NCI-H226 (cell line): Measurements from ENCODE around the gene TWSG1.
"Not testable (repeated sequence)": the region's sequence is repeated elsewhere in the genome, so short reads cannot be mapped to it uniquely, and the experiment has no call there.

Experiments used
- DNase-seq: peaks from one replicate; pipeline ENCODE4 v3.0.0-alpha.2; 2015

Gene TWSG1

DNA sequence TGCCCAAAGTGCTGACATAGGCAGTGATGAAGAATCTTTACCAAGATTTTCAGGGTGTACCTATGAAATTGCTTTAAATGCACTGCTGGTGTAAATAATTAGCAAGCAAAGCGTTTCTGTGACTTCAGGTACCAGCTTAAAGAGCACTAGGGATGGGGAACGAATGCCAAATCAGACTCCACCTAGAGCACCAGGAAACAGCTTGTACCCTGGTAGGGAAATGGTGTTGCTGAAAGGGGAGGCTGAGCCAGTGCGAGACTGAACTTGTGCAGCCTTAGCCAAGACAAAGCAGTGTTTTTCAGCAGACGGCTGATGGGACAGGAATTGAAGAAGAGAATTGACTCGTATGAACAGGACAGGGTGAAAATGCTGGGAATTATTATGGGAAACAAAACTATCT is 65.6 kb downstream of the TWSG1 start:
- no peak for DNase-seq

DNA sequence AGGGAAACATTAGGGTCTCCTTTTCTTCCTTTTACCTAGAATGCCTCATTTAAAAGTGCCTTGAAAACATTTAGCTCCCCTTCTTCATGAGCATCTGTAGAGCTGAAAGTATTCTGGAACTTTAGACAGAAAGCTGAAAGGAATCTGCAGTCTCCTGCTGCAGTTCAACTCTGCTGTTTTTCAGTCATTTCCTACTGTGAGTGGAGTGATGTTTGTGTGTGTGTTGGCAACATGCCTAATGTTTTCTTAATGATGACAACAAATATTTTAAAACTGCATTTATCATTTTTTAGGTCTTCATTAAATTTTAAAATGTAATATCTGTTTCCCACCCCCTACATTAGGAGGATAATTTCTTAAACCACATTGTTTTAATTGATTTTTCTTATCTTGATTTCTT is 66.6 kb downstream of the TWSG1 start:
- no peak for DNase-seq

DNA sequence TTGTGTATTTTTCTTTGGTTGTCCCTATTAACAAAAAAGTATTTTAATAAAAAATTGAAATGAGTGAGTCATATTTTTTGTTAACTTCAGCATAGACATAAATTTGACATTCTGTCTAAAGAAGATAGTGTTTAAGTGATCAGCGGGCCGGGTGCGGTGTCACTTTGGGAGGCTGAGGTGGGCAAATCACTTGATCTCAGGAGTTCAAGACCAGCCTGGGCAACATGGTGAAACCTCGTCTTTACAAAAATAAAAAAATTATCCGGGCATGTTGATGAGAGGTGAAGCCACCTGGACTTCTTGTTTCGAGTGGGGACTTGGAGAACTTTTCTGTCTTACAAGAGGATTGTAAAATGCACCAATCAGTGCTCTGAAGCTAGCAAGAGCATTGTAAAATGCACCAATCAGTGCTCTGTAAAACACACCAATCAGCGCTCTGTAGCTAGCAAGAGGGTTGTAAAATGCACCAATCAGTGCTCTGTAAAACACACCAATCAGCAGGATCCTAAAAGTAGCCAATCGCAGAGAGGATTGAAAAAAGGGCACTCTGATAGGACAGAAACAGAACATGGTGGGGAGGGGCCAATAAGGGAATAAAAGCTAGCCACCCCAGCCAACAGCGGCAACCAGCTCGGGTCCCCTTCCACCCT is 67.9 kb downstream of the TWSG1 start:
- DNase-seq = not testable (repeated sequence)

DNA sequence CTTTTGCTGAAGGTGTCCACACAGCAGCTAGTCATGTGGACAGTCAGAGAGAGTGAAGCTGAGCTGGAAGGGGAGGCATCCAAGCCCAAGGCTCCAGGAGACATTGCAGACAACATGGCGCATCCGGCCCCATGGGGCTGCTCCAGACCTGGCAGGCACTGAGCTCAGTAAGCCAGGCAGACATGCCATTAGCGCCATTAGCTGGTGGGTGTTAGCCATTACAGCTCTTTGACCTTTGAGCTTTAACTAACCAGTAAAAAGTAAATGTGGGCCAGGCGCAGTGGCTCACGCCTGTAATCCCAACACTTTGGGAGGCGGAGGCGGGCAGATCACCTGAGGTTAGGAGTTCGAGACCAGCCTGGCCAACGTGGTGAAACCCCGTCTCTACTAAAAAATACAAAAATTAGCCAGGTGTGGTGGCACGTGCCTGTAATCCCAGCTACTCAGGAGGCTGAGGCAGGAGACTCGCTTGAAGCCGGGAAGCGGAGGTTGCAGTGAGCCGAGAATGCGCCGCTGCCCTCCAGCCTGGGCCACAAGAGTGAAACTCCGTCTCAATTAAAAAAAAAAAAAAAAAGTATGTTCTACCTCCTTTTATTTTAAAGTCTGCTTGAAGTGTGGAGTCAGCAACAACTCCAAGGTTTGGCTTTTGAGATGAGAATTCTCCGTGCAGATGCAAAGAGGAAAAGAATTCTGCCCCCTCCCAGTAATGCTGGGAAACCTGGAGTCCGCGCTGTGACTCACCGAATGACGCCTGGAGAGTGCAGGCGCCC is 69.4 kb downstream of the TWSG1 start:
- DNase-seq = no peak

DNA sequence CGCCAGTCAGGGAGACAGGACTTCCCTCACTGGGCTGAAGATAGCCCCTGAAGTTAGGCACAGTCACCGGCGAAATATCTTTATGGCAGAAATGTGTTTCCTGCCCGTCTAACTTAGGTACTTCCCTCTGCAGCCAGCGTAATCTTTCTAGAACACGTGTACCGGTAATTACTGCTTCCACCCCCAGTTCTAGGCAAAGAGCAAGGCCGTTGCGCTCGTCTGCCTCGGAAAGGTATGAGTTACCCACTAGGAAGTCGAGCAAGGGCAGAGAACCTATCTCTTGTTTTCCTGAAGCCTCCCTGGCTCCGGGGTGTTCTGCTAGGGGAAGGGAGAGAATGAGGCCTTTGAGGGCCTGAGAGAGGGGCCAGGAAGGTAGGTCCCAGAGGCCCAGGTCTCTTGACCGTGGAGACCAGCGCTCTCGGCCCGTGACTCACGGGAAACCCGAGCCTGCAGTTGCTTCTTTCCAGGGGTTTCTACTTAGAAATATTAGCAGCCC is 70.0 kb downstream of the TWSG1 start:
- no peak for DNase-seq

DNA sequence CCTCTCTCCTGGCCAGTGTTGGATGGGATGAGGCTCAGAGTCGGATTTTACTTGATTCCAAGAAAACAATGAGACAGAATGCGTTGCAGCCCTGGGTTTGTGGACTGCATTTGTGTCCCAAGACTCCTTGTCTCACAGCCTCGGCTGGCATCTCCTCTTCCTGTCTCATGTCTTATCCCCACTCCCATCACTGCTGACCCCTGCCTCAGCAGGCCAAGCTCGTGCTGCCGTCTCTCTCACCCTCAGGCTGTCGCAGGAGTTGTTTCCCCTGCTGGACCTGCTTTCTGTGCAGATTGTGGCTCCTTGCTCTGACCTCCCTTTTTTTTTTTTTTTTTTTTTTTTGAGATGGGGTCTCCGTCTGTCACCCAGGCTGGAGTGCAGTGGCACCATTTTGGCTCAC is 70.6 kb downstream of the TWSG1 start:
- DNase-seq = no peak

DNA sequence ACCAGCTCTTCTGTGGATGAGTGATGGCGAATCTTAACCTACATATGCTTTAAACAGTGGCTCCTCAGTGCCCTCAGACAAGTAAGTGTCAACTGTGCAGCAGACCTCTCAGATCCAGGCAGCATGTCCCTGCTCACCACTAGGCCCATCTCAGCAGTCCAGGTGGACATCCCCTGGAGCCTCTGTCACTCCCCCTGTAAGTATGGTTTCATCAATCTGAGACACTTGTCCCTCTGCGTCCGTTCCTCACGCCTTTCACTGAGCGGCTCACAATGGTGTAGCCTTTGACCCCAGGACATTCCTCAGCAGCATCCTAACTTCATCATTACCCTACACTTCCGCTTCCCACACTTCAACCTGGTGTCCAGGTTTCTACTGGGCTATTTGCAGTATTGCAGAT is 71.4 kb downstream of the TWSG1 start:
- DNase-seq = no peak

- no peak for DNase-seq
Observed at GRCh38 chr18:9410515-9410914, 75.9 kb downstream of the TWSG1 start.

- peak; percentile 40 for DNase-seq
Observed at GRCh38 chr18:9413576-9413975, 79.0 kb downstream of the TWSG1 start.

- no peak for DNase-seq
Observed at GRCh38 chr18:9416563-9417072, 82.0 kb downstream of the TWSG1 start.

DNA sequence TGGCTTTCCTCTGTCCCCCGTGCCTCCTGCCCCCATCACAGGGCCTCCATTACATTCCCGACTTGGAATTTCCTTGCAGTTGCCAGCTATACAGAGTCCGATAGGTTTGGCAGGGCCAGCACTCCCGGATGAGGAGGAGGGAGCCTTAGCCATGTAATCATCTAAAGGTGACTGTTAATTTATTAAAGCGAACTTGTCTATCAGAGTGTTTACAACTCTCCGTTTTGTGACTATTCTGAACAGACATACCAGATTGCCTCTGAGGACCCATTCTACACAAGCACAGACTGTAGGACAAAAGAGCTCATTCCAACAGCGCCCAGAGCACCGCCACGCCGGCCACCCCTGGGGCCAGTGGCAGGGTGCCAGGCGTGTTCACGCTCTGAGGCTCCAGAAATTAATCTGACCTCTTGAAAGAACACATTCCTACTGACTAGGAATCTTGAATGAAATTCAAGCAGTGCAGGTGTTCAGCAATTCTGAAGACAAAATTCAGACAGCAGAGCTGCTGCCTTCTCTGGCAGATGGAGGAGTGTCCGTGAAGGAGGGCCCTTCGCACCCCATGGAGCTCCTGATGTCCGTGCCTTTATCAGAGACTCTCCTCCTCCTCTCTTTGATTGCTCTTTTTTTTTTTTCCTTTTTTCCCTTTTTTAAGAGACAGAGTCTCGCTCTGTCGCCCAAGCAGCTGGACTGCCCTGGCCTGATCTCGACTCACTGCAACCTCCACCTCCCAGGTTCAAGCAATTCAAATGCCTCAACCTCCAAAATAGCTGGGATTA is 82.7 kb downstream of the TWSG1 start:
- DNase-seq = peak; percentile 85

DNA sequence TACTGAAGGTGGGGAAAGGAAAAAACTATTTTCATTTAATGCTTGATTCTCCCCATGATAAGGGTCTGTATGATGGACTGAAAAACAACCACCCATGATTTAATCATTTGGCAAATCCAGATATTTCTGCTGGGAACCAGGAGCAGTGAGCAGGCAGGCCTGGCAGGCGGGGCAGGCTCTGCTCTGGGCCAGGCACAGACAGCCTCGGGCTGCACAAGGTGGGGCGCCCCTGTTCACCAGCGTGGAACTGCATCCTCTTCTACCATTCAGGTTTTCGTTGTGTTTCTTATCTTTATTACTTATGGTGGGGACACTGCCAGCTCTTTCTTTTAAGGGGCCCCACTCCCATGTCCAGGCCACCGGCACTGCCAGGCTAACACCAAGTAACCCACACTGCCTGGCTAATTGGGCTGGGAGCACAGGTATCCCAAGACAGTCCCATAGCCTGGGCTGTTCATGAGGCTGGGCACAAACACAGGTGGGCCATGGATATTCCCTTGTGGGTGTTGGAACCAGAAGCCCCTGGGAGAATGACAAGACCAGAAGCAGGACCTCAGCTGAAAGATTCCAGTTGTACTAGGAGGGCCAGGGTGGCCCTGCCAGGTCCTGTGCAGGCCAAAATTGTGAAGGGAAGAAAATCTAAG is 83.6 kb downstream of the TWSG1 start:
- no peak for DNase-seq

GRCh38 chr18:9419956-9420631 is 85.5 kb downstream of the TWSG1 start:
- DNase-seq = no peak

DNA sequence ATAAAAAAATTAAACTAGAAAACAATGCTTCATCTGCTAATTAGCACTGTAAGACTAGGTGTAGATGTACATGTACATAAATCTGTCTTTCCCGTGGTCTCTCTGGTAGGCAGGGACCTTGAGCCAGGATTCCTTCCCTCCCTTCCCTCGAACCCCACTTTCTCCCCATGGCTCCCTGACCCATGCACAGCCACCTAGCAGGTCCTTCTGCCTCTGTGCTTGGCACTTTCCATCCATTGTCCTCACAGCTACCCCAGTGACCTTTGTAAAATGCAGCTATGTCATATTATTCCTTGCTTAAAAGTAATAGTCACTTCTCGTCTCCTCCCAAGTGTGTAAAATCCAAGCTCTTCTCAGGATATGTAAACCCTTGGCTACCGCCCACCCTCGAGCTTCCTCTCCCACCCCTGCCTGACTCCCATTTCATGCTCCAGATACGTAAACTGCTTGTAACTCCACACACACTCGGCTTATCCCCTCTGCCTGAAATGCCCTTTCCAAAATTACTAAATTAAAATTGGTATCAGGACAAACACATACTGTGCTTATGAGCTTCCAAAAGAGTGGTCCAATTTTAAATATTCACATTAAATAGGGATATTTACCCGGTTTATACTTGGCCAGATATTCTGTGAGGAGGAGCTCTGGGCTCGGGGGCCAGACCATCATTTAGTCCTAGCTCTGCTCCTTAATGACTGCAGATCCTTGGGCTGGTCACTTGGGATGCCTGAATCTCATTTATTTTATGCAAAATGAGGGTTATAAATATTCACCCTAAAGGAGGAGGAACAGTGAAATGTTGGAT is 86.7 kb downstream of the TWSG1 start:
- DNase-seq = no peak

- DNase-seq = no peak
Observed at GRCh38 chr18:9421901-9422327, 87.3 kb downstream of the TWSG1 start.

DNA sequence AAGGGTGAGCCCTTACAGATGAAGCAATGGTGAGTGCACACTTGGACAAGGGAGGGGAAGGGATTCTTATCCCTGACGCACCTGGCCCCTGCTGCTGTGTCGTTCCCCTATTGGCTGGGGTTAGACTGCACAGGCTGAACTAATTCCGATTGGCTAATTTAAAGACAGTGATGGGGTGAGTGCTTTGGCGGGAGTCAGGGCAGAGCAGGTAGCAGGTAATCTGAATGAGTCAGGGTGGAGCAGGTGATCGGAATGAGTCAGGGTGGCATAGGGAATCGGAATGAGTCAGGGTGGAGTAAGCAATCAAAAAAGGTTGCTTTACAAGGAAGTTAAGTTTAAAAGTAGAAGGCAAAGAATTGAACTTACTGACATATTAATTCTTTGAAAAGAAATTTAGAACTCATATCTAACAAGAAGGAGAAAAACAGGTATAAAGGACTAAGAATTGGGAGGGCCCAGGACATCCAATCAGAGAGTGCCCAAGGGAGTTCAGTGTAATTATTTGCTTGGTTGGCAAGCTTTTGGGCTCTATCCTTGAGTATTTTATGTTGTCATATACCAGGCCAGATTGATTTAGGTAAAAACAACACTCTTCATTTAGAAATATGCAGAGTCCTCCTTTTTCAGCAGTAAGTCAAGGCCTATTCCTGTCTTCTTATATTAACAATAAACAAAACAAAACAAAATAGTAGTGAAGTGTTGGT is 88.4 kb downstream of the TWSG1 start:
- no peak for DNase-seq

- not testable (repeated sequence) for DNase-seq
Observed at GRCh38 chr18:9423648-9424047, 89.1 kb downstream of the TWSG1 start.

- not testable (repeated sequence) for DNase-seq
Observed at GRCh38 chr18:9424235-9424634, 89.7 kb downstream of the TWSG1 start.

DNA sequence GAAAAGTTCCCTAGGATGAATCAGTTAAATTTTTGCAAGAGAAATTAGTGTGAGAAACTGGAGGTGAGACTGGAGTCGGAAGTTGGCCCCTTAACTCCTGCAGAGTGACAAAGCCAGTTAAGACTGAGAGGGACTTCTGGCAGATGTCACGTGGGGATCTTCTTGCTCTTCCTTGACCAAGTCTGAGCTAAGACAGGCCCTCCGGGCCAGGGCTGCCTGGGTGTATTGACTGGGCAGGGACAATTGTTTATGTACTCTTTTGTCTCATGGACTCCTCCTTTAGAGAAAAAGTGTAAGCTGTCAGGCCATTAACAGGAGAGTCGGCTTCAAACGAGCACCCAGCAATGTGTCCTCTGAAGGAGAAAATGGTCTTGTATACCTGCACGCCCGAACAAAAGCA is 92.2 kb downstream of the TWSG1 start:
- no peak for DNase-seq

GRCh38 chr18:9428301-9428706 is 93.7 kb downstream of the TWSG1 start:
- DNase-seq = no peak
